IPS-20b (cell line): ENCODE results near the gene FUBP1.

Experiments
- H3K27ac ChIP-seq: one replicate; pipeline ENCODE4 v1.5.1; 2013; ENCODE audit warnings: low read length
- H3K27me3 ChIP-seq: 2 replicates; pipeline ENCODE4 v1.6.1; 2013; ENCODE audit warnings: mild to moderate bottlenecking, low read length, inconsistent platforms; ENCODE audit not compliant: insufficient read depth
- H3K36me3 ChIP-seq: 2 replicates; pipeline ENCODE4 v1.6.1; 2013; ENCODE audit warnings: low read depth, mild to moderate bottlenecking, inconsistent platforms, low read length, moderate library complexity; ENCODE audit not compliant: insufficient read depth
- H3K4me1 ChIP-seq: 2 replicates; pipeline ENCODE4 v1.6.1; 2013; ENCODE audit warnings: mild to moderate bottlenecking, control low read depth, inconsistent platforms, low read length, moderate library complexity; ENCODE audit not compliant: insufficient read depth
- H3K4me3 ChIP-seq: 2 replicates; pipeline ENCODE4 v1.5.1; 2013; ENCODE audit warnings: mild to moderate bottlenecking, low read length, inconsistent platforms
- H3K9ac ChIP-seq: 2 replicates; pipeline ENCODE4 v1.6.1; 2013; ENCODE audit warnings: low read depth, mild to moderate bottlenecking, inconsistent platforms, low read length, moderate library complexity
- H3K9me3 ChIP-seq: 2 replicates; pipeline ENCODE4 v1.6.1; 2013; ENCODE audit warnings: mild to moderate bottlenecking, low read depth, low read length, inconsistent platforms; ENCODE audit not compliant: insufficient read depth

FUBP1 gene

DNA sequence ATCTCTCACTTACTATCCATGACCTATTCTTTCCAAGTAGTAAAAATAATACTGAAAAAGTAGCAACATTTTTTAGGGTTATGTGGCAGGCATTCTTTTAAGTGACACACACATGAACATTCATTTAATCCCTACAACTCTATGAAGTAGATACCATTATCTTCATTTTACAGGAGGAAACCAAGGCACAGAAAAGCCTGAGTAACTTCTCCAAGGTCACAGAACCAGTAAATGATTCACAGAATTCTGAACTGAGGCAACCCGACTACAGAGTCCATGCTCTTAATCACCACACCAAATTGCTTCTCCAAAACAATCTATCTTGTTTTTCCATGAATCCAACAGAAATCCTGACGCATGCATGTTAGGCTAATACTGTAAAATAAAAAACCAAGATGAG, 17.5 kb downstream of the FUBP1 start:
- no peak overlapping the region for H3K27ac ChIP-seq
- H3K27me3 ChIP-seq, result no peaks in the 10 kb centered on the region
- no peak overlapping the region for H3K4me3 ChIP-seq
- H3K36me3 ChIP-seq, result peaks cover 100% of the 10 kb centered on the region
- H3K9ac ChIP-seq, result no peak overlapping the region
- no peaks in the 10 kb centered on the region for H3K4me1 ChIP-seq
- H3K9me3 ChIP-seq, result no peaks in the 10 kb centered on the region

- H3K27me3 ChIP-seq, result no peaks in the 10 kb centered on the region
- no peak overlapping the region for H3K9ac ChIP-seq
- H3K4me1 ChIP-seq, result no peaks in the 10 kb centered on the region
- H3K36me3 ChIP-seq, result peaks cover 100% of the 10 kb centered on the region
- no peak overlapping the region for H3K4me3 ChIP-seq
- no peak overlapping the region for H3K27ac ChIP-seq
- no peaks in the 10 kb centered on the region for H3K9me3 ChIP-seq
Measured at GRCh38 chr1:77958850-77959249, 20.0 kb downstream of the FUBP1 start.

DNA sequence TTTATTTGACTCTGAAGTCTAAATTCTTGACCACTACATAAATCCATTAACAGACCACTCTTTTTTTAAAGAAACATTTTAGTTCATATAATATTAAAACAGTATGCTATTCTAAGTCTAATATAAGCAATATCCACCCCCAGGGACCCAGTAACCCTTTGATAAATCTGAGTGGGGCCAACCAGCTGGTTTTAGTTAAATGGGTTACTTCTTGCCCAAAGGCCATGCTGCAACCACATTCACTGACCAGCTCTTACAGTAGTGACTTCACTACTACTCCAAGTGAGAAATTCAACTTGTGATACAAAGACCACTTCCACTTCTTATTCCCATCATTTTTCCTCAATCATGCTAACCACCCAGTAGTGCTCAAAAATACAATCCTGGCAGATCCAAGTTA, 20.5 kb downstream of the FUBP1 start:
- Histone ChIP-seq H3K36me3 (peaks cover 100% of the 10 kb centered on the region), H3K4me1 (no peaks in the 10 kb centered on the region), H3K9me3 (no peaks in the 10 kb centered on the region), H3K9ac (no peak overlapping the region), H3K4me3 (no peak overlapping the region), H3K27me3 (no peaks in the 10 kb centered on the region), H3K27ac (no peak overlapping the region)

DNA sequence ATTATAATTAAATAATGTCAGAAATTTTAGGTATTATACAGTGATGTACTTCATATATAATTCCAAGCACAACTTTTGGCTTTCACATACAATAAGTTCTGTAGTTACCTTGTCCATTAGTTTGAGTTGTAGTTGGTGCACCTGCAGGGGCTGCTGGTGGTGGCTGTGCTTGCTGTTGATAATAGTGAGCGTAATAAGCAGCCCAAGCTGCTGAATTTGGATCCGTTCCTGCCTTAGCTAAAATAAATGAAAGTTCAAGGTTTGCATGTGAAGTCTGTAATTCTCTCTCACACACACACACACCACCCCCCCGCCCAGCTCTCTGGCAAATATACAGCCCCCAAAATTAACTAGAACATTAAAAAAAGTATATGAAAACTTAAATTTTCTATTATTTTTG, 22.4 kb downstream of the FUBP1 start:
- Histone ChIP-seq H3K27ac (no peak overlapping the region), H3K9ac (no peak overlapping the region), H3K9me3 (no peaks in the 10 kb centered on the region), H3K4me3 (no peak overlapping the region), H3K4me1 (no peaks in the 10 kb centered on the region), H3K36me3 (peaks cover 100% of the 10 kb centered on the region), H3K27me3 (no peaks in the 10 kb centered on the region)

DNA sequence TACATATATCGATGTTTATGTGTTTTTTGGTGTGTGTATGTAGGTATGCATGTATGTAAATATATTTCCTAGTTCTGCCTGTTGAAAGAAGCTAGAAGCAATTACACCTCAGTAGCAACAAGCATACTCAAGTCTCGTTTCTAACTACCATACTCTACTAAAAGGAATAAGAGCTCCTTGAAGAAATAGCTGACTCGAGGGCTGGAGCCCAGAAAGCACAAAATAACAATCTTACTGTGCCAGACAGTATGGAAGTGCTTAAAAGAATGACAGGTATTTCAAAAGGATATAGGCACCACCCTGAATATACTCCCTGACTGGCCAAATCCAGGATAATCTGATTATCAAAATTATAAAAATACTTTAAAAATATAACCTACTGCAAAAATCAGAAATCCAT, 23.2 kb downstream of the FUBP1 start:
- Histone ChIP-seq H3K4me3 (no peak overlapping the region), H3K4me1 (no peaks in the 10 kb centered on the region), H3K27me3 (no peaks in the 10 kb centered on the region), H3K9ac (no peak overlapping the region), H3K9me3 (no peaks in the 10 kb centered on the region), H3K27ac (no peak overlapping the region), H3K36me3 (peaks cover 100% of the 10 kb centered on the region)

GRCh38 chr1:77954521-77954920, 24.4 kb downstream of the FUBP1 start:
- Histone ChIP-seq H3K9ac (no peak overlapping the region), H3K36me3 (peaks cover 100% of the 10 kb centered on the region), H3K4me3 (no peak overlapping the region), H3K27ac (no peak overlapping the region), H3K27me3 (no peaks in the 10 kb centered on the region), H3K9me3 (no peaks in the 10 kb centered on the region), H3K4me1 (peaks cover 1% of the 10 kb centered on the region; the same call in 1 of the 2 replicates)

DNA sequence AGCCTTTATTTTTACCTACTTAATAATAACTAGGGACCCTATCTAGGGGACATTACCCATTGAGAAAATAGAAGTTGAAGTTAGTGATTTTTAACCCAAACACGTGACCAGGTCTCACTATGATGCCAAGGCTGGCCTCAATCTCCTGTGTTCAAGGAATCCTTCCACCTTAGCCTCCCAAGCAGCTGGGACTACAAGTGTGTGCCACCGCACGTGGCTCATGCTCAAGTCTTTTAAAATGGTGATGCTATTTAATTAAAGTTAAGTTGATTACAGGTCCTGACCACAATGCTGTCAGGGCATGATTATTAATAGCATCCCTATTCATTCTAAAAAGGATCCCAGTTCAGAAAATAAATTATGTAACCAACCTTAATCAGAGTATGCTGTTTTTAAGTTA, 25.0 kb downstream of the FUBP1 start:
- peaks cover 100% of the 10 kb centered on the region for H3K36me3 ChIP-seq
- no peaks in the 10 kb centered on the region for H3K9me3 ChIP-seq
- H3K4me1 ChIP-seq, result peaks cover 4% of the 10 kb centered on the region; the same call in 1 of the 2 replicates
- no peak overlapping the region for H3K4me3 ChIP-seq
- no peak overlapping the region for H3K9ac ChIP-seq
- H3K27me3 ChIP-seq, result no peaks in the 10 kb centered on the region
- H3K27ac ChIP-seq, result no peak overlapping the region

DNA sequence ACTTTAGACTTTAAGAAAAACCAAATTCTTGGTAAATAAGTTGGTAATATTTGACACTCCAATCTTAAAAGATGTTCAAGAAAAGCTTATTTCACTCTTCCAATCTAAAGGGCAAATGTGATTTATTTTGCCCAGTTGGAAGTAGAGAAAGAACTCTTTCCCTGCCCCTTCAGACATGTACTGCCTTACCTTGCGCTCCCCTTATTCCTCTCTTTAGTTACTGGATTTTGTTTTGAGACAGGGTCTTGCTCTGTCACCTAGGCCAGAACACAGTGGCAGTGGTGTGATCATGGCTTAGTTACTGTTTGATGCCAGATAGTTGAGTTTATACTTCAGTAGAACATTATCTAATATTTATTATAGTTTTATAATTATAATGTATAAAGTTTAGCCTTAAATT, 27.5 kb downstream of the FUBP1 start:
- Histone ChIP-seq H3K4me3 (no peak overlapping the region), H3K36me3 (peaks cover 100% of the 10 kb centered on the region), H3K27me3 (no peaks in the 10 kb centered on the region), H3K27ac (no peak overlapping the region), H3K9me3 (no peaks in the 10 kb centered on the region), H3K4me1 (peaks cover 4% of the 10 kb centered on the region; the same call in 1 of the 2 replicates), H3K9ac (no peak overlapping the region)

- Histone ChIP-seq H3K9me3 (no peaks in the 10 kb centered on the region), H3K27ac (no peak overlapping the region), H3K4me3 (no peak overlapping the region), H3K4me1 (peaks cover 4% of the 10 kb centered on the region; the same call in 1 of the 2 replicates), H3K27me3 (no peaks in the 10 kb centered on the region), H3K36me3 (peaks cover 100% of the 10 kb centered on the region), H3K9ac (no peak overlapping the region)
Measured at GRCh38 chr1:77950873-77951272, 28.0 kb downstream of the FUBP1 start.

- H3K9ac ChIP-seq, result no peak overlapping the region
- H3K27ac ChIP-seq, result no peak overlapping the region
- H3K36me3 ChIP-seq, result peaks cover 99% of the 10 kb centered on the region
- H3K4me1 ChIP-seq, result peaks cover 4% of the 10 kb centered on the region; the same call in 1 of the 2 replicates
- no peaks in the 10 kb centered on the region for H3K27me3 ChIP-seq
- H3K4me3 ChIP-seq, result no peak overlapping the region
- no peaks in the 10 kb centered on the region for H3K9me3 ChIP-seq
Measured at GRCh38 chr1:77948841-77949424, 29.9 kb downstream of the FUBP1 start.

DNA sequence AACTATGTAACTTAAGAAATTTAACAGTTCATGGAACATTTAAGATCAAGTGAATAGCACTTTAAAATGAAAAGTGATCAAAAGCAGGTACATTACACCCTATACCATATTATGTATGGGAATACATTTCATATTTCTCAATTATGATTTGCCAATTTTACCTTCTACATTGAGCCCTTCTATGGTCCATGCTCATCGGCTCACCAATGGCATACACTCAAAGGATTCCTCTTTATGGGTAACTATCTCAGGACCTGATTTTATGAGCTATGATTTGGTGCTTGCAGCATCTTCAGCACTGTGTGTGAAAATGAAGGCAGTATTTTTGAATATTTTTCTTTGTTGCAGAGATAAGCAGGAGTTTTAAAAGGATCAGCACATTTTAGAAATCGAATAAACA, 33.5 kb downstream of the FUBP1 start:
- H3K4me3 ChIP-seq, result no peak overlapping the region
- H3K9ac ChIP-seq, result no peak overlapping the region
- no peak overlapping the region for H3K27ac ChIP-seq
- H3K9me3 ChIP-seq, result no peaks in the 10 kb centered on the region
- H3K36me3 ChIP-seq, result peaks cover 85% of the 10 kb centered on the region
- H3K27me3 ChIP-seq, result no peaks in the 10 kb centered on the region
- peaks cover 4% of the 10 kb centered on the region; the same call in 1 of the 2 replicates for H3K4me1 ChIP-seq

GRCh38 chr1:77942400-77943140, 36.3 kb downstream of the FUBP1 start:
- H3K4me1 ChIP-seq, result no peaks in the 10 kb centered on the region
- H3K27ac ChIP-seq, result no peak overlapping the region
- H3K4me3 ChIP-seq, result no peak overlapping the region
- H3K36me3 ChIP-seq, result peaks cover 58% of the 10 kb centered on the region
- H3K9ac ChIP-seq, result no peak overlapping the region
- no peaks in the 10 kb centered on the region for H3K27me3 ChIP-seq
- no peaks in the 10 kb centered on the region for H3K9me3 ChIP-seq
